ENCODE measurements around the gene CCNL2.

CCNL2 gene

DNA sequence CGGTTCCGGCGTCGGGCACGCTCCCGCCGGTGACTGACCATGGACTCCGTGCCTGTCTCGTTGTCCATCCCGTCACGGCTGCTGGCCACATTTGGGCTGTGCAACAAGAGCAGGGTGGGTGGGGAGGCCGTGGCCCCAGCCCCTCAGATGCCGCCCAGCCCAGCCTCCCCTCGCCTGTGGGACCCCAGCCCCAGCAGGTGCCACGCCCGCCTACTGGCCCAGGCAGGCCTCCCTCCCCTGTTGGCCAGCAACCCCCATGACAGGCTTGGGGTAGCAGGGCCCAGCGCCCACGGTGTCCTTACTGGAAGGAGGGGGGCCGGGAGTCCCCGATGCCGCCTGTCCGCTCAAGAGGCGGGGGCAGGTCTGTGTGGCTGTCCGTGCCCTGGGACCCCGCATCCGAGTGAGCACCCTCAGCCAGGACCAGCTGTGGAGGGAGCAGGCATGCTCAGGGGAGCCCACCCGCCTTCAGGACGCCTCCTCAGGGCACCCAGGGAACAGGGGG lies 57.0 kb downstream of the CCNL2 start:
- no peak for DNase-seq (ENCODE audit: low read depth)

DNA sequence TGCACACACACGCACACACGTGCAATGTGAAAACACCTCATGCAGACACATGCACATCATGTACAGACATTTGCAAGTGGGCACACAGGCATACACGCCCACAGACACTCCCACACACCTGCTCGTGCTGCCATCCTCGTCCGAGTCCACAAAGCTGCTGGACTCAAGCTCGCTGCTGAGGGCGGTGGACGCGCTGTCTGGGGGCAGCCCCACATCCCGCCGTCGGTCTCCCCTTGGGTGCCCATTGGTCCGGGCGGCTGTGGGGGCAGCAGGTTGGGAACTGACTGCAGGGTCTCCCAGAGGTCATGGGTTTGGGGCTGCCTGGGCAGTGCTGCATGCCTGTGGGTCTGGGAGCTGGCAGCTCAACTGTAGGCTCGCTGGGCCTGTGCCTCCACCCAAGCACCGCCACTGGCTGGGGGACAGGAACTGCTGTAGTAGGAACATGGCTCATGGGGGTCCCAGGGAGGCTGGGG lies 57.5 kb downstream of the CCNL2 start:
- DNase-seq (ENCODE audit: low read depth), result no peak

DNA sequence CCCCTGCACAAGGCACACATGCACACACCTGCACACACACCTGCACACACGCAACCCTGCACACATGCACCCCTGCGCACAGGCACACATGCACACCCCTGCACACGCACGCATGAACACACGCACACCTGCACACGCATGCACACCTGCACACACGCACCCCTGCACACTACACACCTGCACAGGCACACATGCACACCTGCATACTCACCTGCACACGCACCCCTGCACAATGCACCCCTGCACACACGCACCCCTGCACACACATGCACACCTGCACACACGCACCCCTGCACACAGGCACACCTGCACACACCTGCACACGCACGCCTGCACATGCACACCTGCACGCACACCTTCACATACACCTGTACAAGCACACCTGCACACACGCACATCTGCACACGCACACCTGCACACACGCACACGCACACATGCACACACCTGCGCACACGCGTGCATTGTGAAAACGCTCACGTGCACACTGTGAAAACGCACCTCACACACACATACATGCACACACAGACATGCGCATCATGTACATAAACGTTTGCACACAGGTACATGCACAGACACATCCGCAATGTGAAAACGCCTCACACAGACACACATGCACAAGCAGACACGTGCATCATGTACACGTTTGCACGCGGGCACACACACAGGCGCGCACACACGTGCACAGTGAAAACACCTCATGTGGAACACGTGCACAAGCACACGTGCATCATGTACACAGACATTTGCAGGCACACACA lies 58.2 kb downstream of the CCNL2 start:
- no peak for DNase-seq (ENCODE audit: low read depth)

DNA sequence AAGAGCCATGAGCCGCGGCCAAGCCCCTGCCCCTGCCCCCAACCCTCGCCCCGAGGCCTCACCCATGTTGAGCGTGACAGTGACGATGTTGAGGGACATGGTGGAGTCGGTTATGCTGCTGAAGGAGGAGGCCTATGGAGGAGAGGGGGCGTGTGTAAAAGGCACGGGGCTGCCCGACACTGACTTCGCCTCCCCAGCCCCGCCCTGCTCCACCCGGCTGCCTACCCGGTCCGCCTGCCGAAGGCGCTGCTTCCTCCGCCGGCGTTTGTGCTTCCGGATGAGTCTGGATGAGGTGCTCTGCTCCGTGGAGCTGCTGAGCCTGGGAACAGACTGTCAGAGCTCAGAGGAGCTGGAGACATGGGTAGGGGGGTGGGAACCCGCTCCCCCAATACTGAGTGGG lies 59.0 kb downstream of the CCNL2 start:
- no peak for DNase-seq (ENCODE audit: low read depth)

DNA sequence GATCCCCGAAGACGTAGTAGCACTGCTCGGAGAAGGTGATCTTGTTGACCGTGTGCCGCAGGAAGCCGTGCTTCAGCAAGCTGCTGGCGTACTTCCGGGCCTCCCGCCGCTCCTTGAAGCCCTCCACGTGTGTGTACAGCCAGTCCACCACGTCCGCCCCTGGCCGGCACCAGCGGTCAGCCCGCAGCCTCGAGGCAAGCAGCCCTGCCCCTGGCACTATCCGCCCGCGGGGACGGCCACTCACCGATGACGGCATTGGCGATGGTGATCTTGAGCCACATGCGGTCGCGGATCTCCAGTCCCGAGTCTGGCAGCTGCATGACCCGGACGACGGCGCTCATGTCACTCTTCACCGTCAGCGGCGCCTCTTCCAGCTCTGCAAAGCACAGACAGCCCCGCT lies 60.9 kb downstream of the CCNL2 start:
- DNase-seq (ENCODE audit: low read depth), result no peak

DNA sequence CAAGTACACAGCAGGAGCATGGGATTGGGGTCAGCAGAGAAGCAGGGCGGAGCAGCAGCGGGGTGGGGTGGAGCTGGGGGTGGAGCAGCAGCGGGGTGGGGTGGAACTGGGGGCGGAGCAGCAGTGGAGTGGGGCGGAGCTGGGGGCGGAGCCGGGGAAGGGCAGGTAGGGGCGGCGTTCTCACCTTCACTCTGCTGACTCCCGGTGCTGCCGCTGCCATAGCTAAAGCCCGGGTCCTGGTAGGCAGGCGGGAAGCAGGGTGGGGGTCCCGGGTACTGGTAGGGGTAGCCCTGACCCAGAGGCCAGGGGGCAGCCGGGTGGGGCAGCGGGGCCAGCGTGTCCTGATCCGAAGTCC lies 61.4 kb downstream of the CCNL2 start:
- DNase-seq (ENCODE audit: low read depth), result no peak

DNA sequence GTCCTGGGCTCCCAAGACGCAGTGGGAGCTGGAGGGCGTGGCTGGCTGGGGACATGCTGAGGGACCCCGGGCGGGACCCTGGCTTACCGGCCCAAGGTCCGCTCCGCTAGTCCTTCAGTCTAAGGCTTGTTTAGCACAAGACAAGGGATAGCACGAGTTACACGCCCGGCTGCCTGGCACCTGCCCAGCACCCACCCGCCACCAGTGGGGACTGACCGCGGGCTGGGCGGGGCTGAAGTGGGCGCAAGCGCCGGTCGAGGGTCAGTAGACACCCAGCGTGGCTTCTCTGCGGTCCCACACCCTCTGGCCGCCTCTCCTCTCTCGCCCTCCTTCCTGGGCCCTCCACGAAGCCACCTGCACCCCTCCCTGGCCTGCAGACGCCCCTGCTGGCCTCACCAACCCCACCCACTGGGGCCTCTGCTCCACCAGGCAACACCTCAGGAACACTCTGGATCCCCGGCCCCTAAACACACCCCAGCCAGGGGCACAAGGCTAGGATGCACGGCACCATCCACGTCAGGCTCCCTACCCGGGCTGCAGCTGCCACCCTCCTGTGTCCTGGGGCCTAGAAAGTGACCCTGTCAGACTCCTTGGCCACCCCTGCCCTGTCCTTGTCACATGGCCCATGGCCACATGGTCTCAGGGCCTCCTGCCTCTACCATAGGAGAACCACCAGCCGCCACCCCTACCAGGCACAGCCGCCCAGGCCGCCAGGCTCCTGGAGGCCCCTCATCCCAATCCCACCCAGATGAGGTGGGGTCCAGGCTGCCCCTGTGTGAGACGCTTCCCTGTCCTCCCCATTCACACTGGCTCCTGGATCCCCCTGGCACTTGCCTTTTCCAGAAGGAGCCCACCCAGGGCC lies 62.0 kb downstream of the CCNL2 start:
- no peak for DNase-seq (ENCODE audit: low read depth)

DNA sequence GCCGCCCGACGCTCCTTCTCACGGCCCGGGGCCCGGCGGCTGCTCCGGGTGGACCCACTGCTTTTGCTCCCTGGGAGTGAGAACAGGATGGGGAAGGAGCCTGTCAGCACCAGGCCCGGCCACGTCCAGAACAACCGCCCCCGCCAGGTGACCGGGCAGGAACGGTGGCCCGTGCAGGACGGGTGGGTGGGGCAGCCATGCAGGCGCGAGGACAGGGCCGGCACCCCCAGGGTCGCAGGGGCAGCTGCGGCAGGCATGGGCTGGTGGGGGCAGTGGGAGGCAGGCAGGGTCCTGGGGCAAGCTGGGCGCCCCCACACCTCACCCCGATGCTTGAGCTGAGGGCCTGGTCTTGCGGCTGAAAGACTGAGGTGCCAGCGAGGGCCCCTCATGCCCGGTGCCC lies 62.7 kb downstream of the CCNL2 start:
- DNase-seq (ENCODE audit: low read depth), result no peak

DNA sequence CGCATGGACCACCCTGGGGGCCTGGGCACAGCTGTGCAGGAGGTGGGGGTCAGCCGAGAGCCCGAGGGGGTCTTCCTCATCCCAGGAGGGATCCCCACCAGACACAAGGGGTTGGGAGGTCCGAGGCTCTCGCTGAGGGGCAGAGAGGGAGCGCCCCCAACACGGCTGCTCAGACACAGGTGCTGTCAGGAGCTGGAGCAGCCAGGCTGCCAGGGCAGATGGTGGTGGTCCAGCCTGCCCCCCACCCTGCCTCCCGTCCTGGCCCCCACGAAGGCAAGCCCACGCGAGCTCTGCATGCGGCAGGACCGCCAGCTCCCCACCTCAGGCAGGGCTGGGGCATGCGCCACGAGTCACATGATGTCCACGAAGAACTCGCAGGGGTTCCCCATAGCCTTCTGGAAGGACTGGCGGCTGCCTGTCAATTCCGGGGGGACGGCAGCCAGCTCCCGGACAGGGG lies 63.3 kb downstream of the CCNL2 start:
- no peak for DNase-seq (ENCODE audit: low read depth)
